ENCODE measurements around the gene CTNNAL1. TPM values are rescaled to one million over a fixed set of nuclear protein-coding genes. Genes with fewer than 3 reads are reported as not detected.

The CTNNAL1 gene
- total and polyA plus RNA-seq, 4 donors, result 20.6 to 53.9 (median 37.0) TPM

DNA sequence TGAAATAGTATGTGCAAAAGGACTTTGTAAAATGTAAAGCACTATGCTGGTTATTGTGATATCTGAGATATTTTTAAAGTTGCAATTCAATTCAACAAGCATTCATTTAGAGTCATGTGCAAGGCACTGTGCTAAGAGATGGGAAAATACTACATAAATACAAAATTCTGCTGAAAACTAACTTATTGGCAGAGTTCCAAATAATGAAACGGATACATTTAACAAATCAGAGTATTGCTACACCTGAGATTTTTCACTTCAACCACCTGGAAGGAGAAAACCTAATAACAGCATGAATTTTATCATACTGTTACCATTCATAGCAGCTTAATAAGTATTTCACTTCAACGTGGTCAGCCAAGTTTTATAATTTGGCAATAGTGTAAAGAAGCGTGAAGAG is 6.1 kb upstream of the CTNNAL1 start:
- ATAC-seq (ENCODE audit: insufficient read depth, low FRiP score) (no peak), DNase-seq (no peak)
- Histone ChIP-seq H3K27ac (ENCODE audit: low read depth in 1 of 2, low read length in 1 of 2) (no peak overlapping the region), H3K9ac (ENCODE audit: insufficient read depth in 1 of 2, low read length in 2 of 2) (no peak overlapping the region), H3K4me1 (ENCODE audit: control insufficient read depth in 5 of 5, insufficient read depth in 5 of 5, low read length in 5 of 5) (peaks cover 0 to 22% (median 5%) of the 10 kb centered on the region in 5 donors), H3K36me3 (ENCODE audit: control insufficient read depth in 4 of 4, insufficient read depth in 4 of 4, low read length in 4 of 4) (peaks cover 0 to 14% (median 7%) of the 10 kb centered on the region in 4 donors), H3K4me3 (no peak overlapping the region), H3K9me3 (ENCODE audit: control insufficient read depth in 4 of 4, insufficient read depth in 3 of 4, low read length in 3 of 4) (no peaks in the 10 kb centered on the region), H3K27me3 (ENCODE audit: control insufficient read depth in 3 of 3, insufficient read depth in 3 of 3, low read length in 2 of 3) (no peaks in the 10 kb centered on the region)
- 71 to 72% methylated on average over 3 of the region's 3 CpGs for WGBS, 2 donors
- TF ChIP-seq, protein P1, sequence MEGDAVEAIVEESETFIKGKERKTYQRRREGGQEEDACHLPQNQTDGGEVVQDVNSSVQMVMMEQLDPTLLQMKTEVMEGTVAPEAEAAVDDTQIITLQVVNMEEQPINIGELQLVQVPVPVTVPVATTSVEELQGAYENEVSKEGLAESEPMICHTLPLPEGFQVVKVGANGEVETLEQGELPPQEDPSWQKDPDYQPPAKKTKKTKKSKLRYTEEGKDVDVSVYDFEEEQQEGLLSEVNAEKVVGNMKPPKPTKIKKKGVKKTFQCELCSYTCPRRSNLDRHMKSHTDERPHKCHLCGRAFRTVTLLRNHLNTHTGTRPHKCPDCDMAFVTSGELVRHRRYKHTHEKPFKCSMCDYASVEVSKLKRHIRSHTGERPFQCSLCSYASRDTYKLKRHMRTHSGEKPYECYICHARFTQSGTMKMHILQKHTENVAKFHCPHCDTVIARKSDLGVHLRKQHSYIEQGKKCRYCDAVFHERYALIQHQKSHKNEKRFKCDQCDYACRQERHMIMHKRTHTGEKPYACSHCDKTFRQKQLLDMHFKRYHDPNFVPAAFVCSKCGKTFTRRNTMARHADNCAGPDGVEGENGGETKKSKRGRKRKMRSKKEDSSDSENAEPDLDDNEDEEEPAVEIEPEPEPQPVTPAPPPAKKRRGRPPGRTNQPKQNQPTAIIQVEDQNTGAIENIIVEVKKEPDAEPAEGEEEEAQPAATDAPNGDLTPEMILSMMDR (IDR thresholded peaks at IDR 0.05; ENCODE audit: control extremely low read depth, extremely low read depth), result no peak

DNA sequence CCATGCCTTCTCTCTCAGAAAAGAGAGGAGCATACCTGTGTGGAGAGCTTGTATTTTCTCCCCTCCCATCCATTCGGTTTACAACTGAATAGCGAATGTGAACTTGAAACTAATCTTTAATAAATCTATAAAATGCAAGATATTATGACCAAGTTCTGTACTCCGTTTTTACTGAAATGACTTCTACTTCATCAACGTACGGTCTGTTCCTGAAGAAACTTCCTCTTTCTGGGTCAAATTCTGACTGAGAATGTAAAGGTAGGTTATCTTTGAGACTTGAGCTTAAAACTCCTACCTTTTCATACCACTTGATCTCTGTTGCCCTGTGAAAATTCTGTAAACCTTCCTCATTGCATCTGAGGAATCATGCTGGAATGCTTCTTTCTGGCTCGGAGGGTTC is 4.2 kb upstream of the CTNNAL1 start:
- ATAC-seq (ENCODE audit: insufficient read depth, low FRiP score) (no peak), DNase-seq (no peak)
- TF ChIP-seq, protein P1 (IDR thresholded peaks at IDR 0.05; ENCODE audit: control extremely low read depth, extremely low read depth), result no peak
- Histone ChIP-seq H3K36me3 (ENCODE audit: control insufficient read depth in 4 of 4, insufficient read depth in 4 of 4, low read length in 4 of 4) (peaks cover 0 to 14% (median 7%) of the 10 kb centered on the region in 4 donors), H3K4me1 (ENCODE audit: control insufficient read depth in 5 of 5, insufficient read depth in 5 of 5, low read length in 5 of 5) (peaks cover 0 to 20% (median 9%) of the 10 kb centered on the region in 5 donors), H3K27me3 (ENCODE audit: control insufficient read depth in 3 of 3, insufficient read depth in 3 of 3, low read length in 2 of 3) (no peaks in the 10 kb centered on the region), H3K4me3 (no peak overlapping the region), H3K27ac (ENCODE audit: low read depth in 1 of 2, low read length in 1 of 2) (peak overlapping the region in 1 of 2 donors; percentile 58), H3K9me3 (ENCODE audit: control insufficient read depth in 4 of 4, insufficient read depth in 3 of 4, low read length in 3 of 4) (no peaks in the 10 kb centered on the region), H3K9ac (ENCODE audit: insufficient read depth in 1 of 2, low read length in 2 of 2) (no peak overlapping the region)
- WGBS, 2 donors, result 56 to 67% methylated on average over 6 of the region's 6 CpGs

GRCh38 chr9:109017061-109017460 is 3.8 kb upstream of the CTNNAL1 start:
- TF ChIP-seq, protein P1 (IDR thresholded peaks at IDR 0.05; ENCODE audit: control extremely low read depth, extremely low read depth), result no peak
- H3K9ac ChIP-seq (ENCODE audit: insufficient read depth in 1 of 2, low read length in 2 of 2), result no peak overlapping the region
- ATAC-seq (ENCODE audit: insufficient read depth, low FRiP score), result no peak
- peak overlapping the region in 1 of 2 donors; percentile 34 for H3K27ac ChIP-seq (ENCODE audit: low read depth in 1 of 2, low read length in 1 of 2)
- DNase-seq, result peak in 2 of 3 donors; percentile 20 to 48
- H3K4me1 ChIP-seq (ENCODE audit: control insufficient read depth in 5 of 5, insufficient read depth in 5 of 5, low read length in 5 of 5), result peaks cover 0 to 18% (median 12%) of the 10 kb centered on the region in 5 donors
- H3K9me3 ChIP-seq (ENCODE audit: control insufficient read depth in 4 of 4, insufficient read depth in 3 of 4, low read length in 3 of 4), result no peaks in the 10 kb centered on the region
- H3K36me3 ChIP-seq (ENCODE audit: control insufficient read depth in 4 of 4, insufficient read depth in 4 of 4, low read length in 4 of 4), result peaks cover 0 to 14% (median 7%) of the 10 kb centered on the region in 4 donors
- no peaks in the 10 kb centered on the region for H3K27me3 ChIP-seq (ENCODE audit: control insufficient read depth in 3 of 3, insufficient read depth in 3 of 3, low read length in 2 of 3)
- no peak overlapping the region for H3K4me3 ChIP-seq

DNA sequence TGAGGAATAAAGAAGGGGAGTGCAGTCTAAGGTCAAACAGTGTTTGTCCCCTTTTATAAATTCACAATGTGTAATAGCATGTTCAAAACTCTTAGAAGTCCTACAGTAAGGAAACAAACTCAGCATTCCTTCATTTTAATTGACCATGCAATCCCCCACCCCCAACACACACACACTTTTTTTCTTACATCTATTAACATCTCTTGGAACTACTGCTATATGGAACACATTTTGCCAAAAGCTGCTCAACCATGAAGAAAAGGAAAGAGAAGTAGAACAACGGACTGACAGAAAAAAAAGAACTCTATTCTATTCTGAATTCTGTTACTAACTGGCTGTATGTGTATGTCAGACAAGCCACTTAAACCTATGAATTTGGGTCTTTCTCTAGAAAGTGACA is 2.8 kb upstream of the CTNNAL1 start:
- Histone ChIP-seq H3K9me3 (ENCODE audit: control insufficient read depth in 4 of 4, insufficient read depth in 3 of 4, low read length in 3 of 4) (no peaks in the 10 kb centered on the region), H3K4me3 (no peak overlapping the region), H3K27me3 (ENCODE audit: control insufficient read depth in 3 of 3, insufficient read depth in 3 of 3, low read length in 2 of 3) (no peaks in the 10 kb centered on the region), H3K4me1 (ENCODE audit: control insufficient read depth in 5 of 5, insufficient read depth in 5 of 5, low read length in 5 of 5) (peaks cover 0 to 27% (median 17%) of the 10 kb centered on the region in 5 donors), H3K36me3 (ENCODE audit: control insufficient read depth in 4 of 4, insufficient read depth in 4 of 4, low read length in 4 of 4) (peaks cover 0 to 14% (median 7%) of the 10 kb centered on the region in 4 donors), H3K9ac (ENCODE audit: insufficient read depth in 1 of 2, low read length in 2 of 2) (no peak overlapping the region), H3K27ac (ENCODE audit: low read depth in 1 of 2, low read length in 1 of 2) (no peak overlapping the region)
- 73 to 88% methylated on average over 1 of the region's 1 CpG for WGBS, 2 donors
- ATAC-seq (ENCODE audit: insufficient read depth, low FRiP score) (no peak), DNase-seq (no peak)
- TF ChIP-seq, protein P1 (IDR thresholded peaks at IDR 0.05; ENCODE audit: control extremely low read depth, extremely low read depth), result no peak
